Smooth muscle cell (in vitro differentiated cells): ENCODE results near the gene SPINK5. TPM values are rescaled to one million over a fixed set of nuclear protein-coding genes. Genes with fewer than 3 reads are reported as not detected.

Source experiments
- DNase-seq: peaks from one replicate; lab custom pipeline; 2025; ENCODE audit not compliant: unreplicated experiment; lab: John Stamatoyannopoulos, UW
- H2AFZ ChIP-seq: fragments of 200-600 bp; sonication (generic); 2 replicates; pipeline ENCODE4 v1.6.0; 2016; ENCODE audit warnings: antibody characterized with exemption, low read depth, mild to moderate bottlenecking
- H3F3A ChIP-seq: fragments of 200-600 bp; sonication (generic); 2 replicates; pipeline ENCODE4 v1.6.0; 2017; ENCODE audit warnings: antibody characterized with exemption, low read depth
- H3K27ac ChIP-seq: fragments of 200-600 bp; sonication (generic); 2 replicates; pipeline ENCODE4 v1.5.1; 2016; ENCODE audit warnings: low read depth, mild to moderate bottlenecking
- H3K27me3 ChIP-seq: fragments of 200-600 bp; sonication (generic); 2 replicates; pipeline ENCODE4 v1.6.1; 2016; ENCODE audit warnings: low read depth, mild to moderate bottlenecking
- H3K36me3 ChIP-seq: fragments of 200-600 bp; sonication (generic); 2 replicates; pipeline ENCODE4 v1.5.1; 2016; ENCODE audit warnings: low read depth
- H3K4me1 ChIP-seq: fragments of 200-600 bp; sonication (generic); 2 replicates; pipeline ENCODE4 v1.5.1; 2016; ENCODE audit warnings: low read depth
- H3K4me2 ChIP-seq: fragments of 200-600 bp; sonication (generic); 2 replicates; pipeline ENCODE4 v1.6.0; 2016; ENCODE audit warnings: mild to moderate bottlenecking
- H3K4me3 ChIP-seq: fragments of 200-600 bp; sonication (generic); 2 replicates; pipeline ENCODE4 v1.5.1; 2016; ENCODE audit warnings: mild to moderate bottlenecking
- H3K79me2 ChIP-seq: fragments of 200-600 bp; sonication (generic); 2 replicates; pipeline ENCODE4 v1.6.0; 2016; ENCODE audit warnings: low read depth, mild to moderate bottlenecking
- H3K9ac ChIP-seq: fragments of 200-600 bp; sonication (generic); 2 replicates; pipeline ENCODE4 v1.6.0; 2016; ENCODE audit warnings: low read depth
- H3K9me3 ChIP-seq: fragments of 200-600 bp; sonication (generic); replicated peaks from 2 replicates; pipeline ENCODE4 v1.5.1; 2016; ENCODE audit warnings: low read depth
- H4K20me1 ChIP-seq: fragments of 200-600 bp; sonication (generic); 2 replicates; pipeline ENCODE4 v1.6.0; 2016; ENCODE audit warnings: low read depth
- WGBS: methylation state at CpG from one replicate; pipeline ENCODE4 v1.1.7; 2016; ENCODE audit warnings: low lambda C conversion rate; 5-methylcytosine and 5-hydroxymethylcytosine counted together
- polyA plus RNA-seq: library from polyadenylated mRNA; unstranded; fragments of >200 nt; fragmentation: Nextera tagmentation; extraction: Ambion mirVana; gene quantifications from 2 replicates; pipeline ENCODE4 v1.2.1, GENCODE V29; 2016
- total RNA-seq: library from RNA; depleted of rRNA; stranded (reverse); fragments of >200 nt; gene quantifications from 2 replicates; pipeline ENCODE4 v1.2.3, GENCODE V29; 2014
- TF ChIP-seq, protein P1 (sequence below): fragments of 200-600 bp; sonication (generic); IDR thresholded peaks from 2 replicates; pipeline ENCODE4 v1.5.1; 2017; ENCODE audit warnings: borderline replicate concordance, mild to moderate bottlenecking, antibody characterized with exemption; ENCODE audit not compliant: insufficient read depth, poor library complexity, severe bottlenecking

Gene SPINK5
- total and polyA plus RNA-seq, 2 experiments from 2014 or later, result 10.0 to 25.3 TPM

DNA sequence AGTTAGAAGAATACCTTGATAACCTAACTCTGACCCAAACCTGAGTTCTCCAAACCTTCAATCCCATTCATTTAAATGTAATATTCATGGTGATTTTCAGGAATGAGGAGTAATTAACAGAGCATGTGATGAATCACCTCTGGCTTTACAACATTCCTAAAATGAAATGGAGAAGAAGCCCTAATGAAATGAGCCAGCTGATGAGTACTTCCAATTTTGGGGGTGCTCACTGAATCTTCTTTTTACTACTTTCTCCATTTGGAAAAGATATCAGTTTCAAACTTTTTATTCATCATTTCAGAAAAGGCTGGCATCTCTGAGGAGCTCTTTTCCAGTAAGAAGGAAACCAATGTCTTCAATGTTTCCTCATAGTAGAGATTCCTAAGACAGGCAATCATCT is 2.9 kb upstream of the SPINK5 start:
- Histone ChIP-seq H3K4me2 (no peak overlapping the region), H4K20me1 (no peaks in the 10 kb centered on the region), H3K9me3 (peaks cover 2% of the 10 kb centered on the region), H3K79me2 (no peaks in the 10 kb centered on the region), H3K36me3 (no peaks in the 10 kb centered on the region), H3K4me1 (no peaks in the 10 kb centered on the region), H3K9ac (no peak overlapping the region), H3K4me3 (no peak overlapping the region), H3F3A (no peaks in the 10 kb centered on the region), H2AFZ (no peak overlapping the region), H3K27me3 (no peaks in the 10 kb centered on the region), H3K27ac (no peak overlapping the region)
- no peak for DNase-seq
- TF ChIP-seq, protein P1, sequence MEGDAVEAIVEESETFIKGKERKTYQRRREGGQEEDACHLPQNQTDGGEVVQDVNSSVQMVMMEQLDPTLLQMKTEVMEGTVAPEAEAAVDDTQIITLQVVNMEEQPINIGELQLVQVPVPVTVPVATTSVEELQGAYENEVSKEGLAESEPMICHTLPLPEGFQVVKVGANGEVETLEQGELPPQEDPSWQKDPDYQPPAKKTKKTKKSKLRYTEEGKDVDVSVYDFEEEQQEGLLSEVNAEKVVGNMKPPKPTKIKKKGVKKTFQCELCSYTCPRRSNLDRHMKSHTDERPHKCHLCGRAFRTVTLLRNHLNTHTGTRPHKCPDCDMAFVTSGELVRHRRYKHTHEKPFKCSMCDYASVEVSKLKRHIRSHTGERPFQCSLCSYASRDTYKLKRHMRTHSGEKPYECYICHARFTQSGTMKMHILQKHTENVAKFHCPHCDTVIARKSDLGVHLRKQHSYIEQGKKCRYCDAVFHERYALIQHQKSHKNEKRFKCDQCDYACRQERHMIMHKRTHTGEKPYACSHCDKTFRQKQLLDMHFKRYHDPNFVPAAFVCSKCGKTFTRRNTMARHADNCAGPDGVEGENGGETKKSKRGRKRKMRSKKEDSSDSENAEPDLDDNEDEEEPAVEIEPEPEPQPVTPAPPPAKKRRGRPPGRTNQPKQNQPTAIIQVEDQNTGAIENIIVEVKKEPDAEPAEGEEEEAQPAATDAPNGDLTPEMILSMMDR, result no peak

- TF ChIP-seq, protein P1, result no peak
These were observed 6.8 kb downstream of the SPINK5 start for GRCh38 chr5:148070621-148071020.

GRCh38 chr5:148072207-148072606 is 8.4 kb downstream of the SPINK5 start:
- H3K27ac ChIP-seq, result no peak overlapping the region

More at GRCh38 chr5:148070621-148071020, 6.8 kb downstream of the SPINK5 start:
- H3K27me3 ChIP-seq, result no peaks in the 10 kb centered on the region
- H3F3A ChIP-seq, result no peaks in the 10 kb centered on the region
- DNase-seq, result no peak
- H3K36me3 ChIP-seq, result peaks cover 3% of the 10 kb centered on the region
- H3K4me1 ChIP-seq, result no peaks in the 10 kb centered on the region
- H2AFZ ChIP-seq, result no peak overlapping the region
- H4K20me1 ChIP-seq, result no peaks in the 10 kb centered on the region
- H3K4me3 ChIP-seq, result no peak overlapping the region
- 74% methylated on average over 1 of the region's 1 CpG for WGBS
- no peak overlapping the region for H3K9ac ChIP-seq
- no peaks in the 10 kb centered on the region for H3K79me2 ChIP-seq
- H3K27ac ChIP-seq, result no peak overlapping the region
- H3K4me2 ChIP-seq, result no peak overlapping the region
- H3K9me3 ChIP-seq, result no peaks in the 10 kb centered on the region

GRCh38 chr5:148075529-148075928 is 11.7 kb downstream of the SPINK5 start:
- H4K20me1 ChIP-seq, result no peaks in the 10 kb centered on the region
- H3K27me3 ChIP-seq, result no peaks in the 10 kb centered on the region
- TF ChIP-seq, protein P1, result no peak
- H3K9me3 ChIP-seq, result no peaks in the 10 kb centered on the region
- no peak for DNase-seq
- H3K4me2 ChIP-seq, result no peak overlapping the region
- no peaks in the 10 kb centered on the region for H3K4me1 ChIP-seq
- no peaks in the 10 kb centered on the region for H3F3A ChIP-seq
- WGBS, result 91% methylated on average over 2 of the region's 2 CpGs
- H3K79me2 ChIP-seq, result no peaks in the 10 kb centered on the region
- no peak overlapping the region for H2AFZ ChIP-seq
- no peak overlapping the region for H3K4me3 ChIP-seq
- no peak overlapping the region for H3K27ac ChIP-seq
- no peak overlapping the region for H3K9ac ChIP-seq
- H3K36me3 ChIP-seq, result peaks cover 3% of the 10 kb centered on the region

More at GRCh38 chr5:148072207-148072606, 8.4 kb downstream of the SPINK5 start:
- no peaks in the 10 kb centered on the region for H4K20me1 ChIP-seq
- no peak overlapping the region for H3K4me3 ChIP-seq
- H3K36me3 ChIP-seq, result peaks cover 3% of the 10 kb centered on the region
- TF ChIP-seq, protein P1, result no peak
- 86% methylated on average over 2 of the region's 2 CpGs for WGBS
- DNase-seq, result no peak
- H3K4me1 ChIP-seq, result no peaks in the 10 kb centered on the region
- no peak overlapping the region for H3K9ac ChIP-seq
- H3K9me3 ChIP-seq, result no peaks in the 10 kb centered on the region
- H3F3A ChIP-seq, result no peaks in the 10 kb centered on the region
- H3K27me3 ChIP-seq, result no peaks in the 10 kb centered on the region
- no peaks in the 10 kb centered on the region for H3K79me2 ChIP-seq
- H2AFZ ChIP-seq, result no peak overlapping the region
- no peak overlapping the region for H3K4me2 ChIP-seq
